GM23338 (cell line): ENCODE data around the gene ERO1A.

Experiments
- CREB1 ChIP-seq: fragments of 250-450 bp; sonication (Bioruptor Pico); IDR thresholded peaks from 2 replicates; pipeline ENCODE4 v1.5.0; 2020; ENCODE audit warnings: low read depth, mild to moderate bottlenecking, moderate library complexity
- CTCF ChIP-seq, 2 experiments: fragments of 200-600 bp in 1 of 2; sonication (generic) in 1 of 2; conservative IDR thresholded peaks; 2 replicates each; pipeline versions ENCODE4 v1.5.1 to v1.6.1; 2016 to 2017; ENCODE audit warnings: antibody characterized with exemption in 2 of 2, low read depth in 2 of 2, mild to moderate bottlenecking in 2 of 2, moderate library complexity in 1 of 2
- EZH2 ChIP-seq: fragments of 200-600 bp; sonication (generic); IDR thresholded peaks from one replicate; pipeline ENCODE4 v1.8.0; 2017; ENCODE audit warnings: antibody characterized with exemption, mild to moderate bottlenecking, low read depth; ENCODE audit not compliant: unreplicated experiment
- EZH2phosphoT487 ChIP-seq: fragments of 200-600 bp; sonication (generic); IDR thresholded peaks from one replicate; pipeline ENCODE4 v1.8.1; 2018; ENCODE audit warnings: antibody characterized with exemption; ENCODE audit not compliant: unreplicated experiment
- JUNB ChIP-seq: IDR thresholded peaks from one replicate; pipeline ENCODE4 v1.6.1; 2016; ENCODE audit warnings: antibody characterized with exemption; ENCODE audit not compliant: unreplicated experiment
- NANOG ChIP-seq: IDR thresholded peaks from 2 replicates; pipeline ENCODE4 v1.6.1; 2016; ENCODE audit warnings: antibody characterized with exemption, borderline replicate concordance
- POLR2AphosphoS5 ChIP-seq: IDR thresholded peaks from 2 replicates; pipeline ENCODE4 v1.6.1; 2016; ENCODE audit warnings: antibody characterized with exemption, low read depth
- STAT1 ChIP-seq: IDR thresholded peaks from one replicate; pipeline ENCODE4 v1.6.1; 2016; ENCODE audit warnings: antibody characterized with exemption; ENCODE audit not compliant: unreplicated experiment
- ZNF331 ChIP-seq: fragments of 250-450 bp; sonication (Bioruptor Pico); IDR thresholded peaks from 2 replicates; pipeline ENCODE4 v1.5.0; 2020; ENCODE audit warnings: low read depth, mild to moderate bottlenecking, moderate library complexity
- TF ChIP-seq, protein P1 (sequence below): IDR thresholded peaks from one replicate; pipeline ENCODE4 v1.6.1; 2018; ENCODE audit warnings: antibody characterized with exemption; ENCODE audit not compliant: unreplicated experiment
- TF ChIP-seq, protein P2 (sequence below): IDR thresholded peaks from 2 replicates; pipeline ENCODE4 v1.6.1; 2016; ENCODE audit warnings: antibody characterized with exemption

- no peak for TF ChIP-seq CTCF (conservative IDR thresholded peaks at IDR 0.05; ENCODE audit: low read depth in 2 of 2)
- no peak for TF ChIP-seq EZH2phosphoT487
- no peak for TF ChIP-seq POLR2AphosphoS5
- TF ChIP-seq CREB1 (CRISPR knock-in tag): no peak
- no peak for TF ChIP-seq ZNF331 (CRISPR knock-in tag)
- no peak for TF ChIP-seq EZH2
- no peak for TF ChIP-seq NANOG
- TF ChIP-seq STAT1: no peak
- TF ChIP-seq, protein P1, sequence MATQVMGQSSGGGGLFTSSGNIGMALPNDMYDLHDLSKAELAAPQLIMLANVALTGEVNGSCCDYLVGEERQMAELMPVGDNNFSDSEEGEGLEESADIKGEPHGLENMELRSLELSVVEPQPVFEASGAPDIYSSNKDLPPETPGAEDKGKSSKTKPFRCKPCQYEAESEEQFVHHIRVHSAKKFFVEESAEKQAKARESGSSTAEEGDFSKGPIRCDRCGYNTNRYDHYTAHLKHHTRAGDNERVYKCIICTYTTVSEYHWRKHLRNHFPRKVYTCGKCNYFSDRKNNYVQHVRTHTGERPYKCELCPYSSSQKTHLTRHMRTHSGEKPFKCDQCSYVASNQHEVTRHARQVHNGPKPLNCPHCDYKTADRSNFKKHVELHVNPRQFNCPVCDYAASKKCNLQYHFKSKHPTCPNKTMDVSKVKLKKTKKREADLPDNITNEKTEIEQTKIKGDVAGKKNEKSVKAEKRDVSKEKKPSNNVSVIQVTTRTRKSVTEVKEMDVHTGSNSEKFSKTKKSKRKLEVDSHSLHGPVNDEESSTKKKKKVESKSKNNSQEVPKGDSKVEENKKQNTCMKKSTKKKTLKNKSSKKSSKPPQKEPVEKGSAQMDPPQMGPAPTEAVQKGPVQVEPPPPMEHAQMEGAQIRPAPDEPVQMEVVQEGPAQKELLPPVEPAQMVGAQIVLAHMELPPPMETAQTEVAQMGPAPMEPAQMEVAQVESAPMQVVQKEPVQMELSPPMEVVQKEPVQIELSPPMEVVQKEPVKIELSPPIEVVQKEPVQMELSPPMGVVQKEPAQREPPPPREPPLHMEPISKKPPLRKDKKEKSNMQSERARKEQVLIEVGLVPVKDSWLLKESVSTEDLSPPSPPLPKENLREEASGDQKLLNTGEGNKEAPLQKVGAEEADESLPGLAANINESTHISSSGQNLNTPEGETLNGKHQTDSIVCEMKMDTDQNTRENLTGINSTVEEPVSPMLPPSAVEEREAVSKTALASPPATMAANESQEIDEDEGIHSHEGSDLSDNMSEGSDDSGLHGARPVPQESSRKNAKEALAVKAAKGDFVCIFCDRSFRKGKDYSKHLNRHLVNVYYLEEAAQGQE: no peak
- TF ChIP-seq JUNB: no peak
- TF ChIP-seq, protein P2, sequence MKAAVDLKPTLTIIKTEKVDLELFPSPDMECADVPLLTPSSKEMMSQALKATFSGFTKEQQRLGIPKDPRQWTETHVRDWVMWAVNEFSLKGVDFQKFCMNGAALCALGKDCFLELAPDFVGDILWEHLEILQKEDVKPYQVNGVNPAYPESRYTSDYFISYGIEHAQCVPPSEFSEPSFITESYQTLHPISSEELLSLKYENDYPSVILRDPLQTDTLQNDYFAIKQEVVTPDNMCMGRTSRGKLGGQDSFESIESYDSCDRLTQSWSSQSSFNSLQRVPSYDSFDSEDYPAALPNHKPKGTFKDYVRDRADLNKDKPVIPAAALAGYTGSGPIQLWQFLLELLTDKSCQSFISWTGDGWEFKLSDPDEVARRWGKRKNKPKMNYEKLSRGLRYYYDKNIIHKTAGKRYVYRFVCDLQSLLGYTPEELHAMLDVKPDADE: no peak
Observed at GRCh38 chr14:52683985-52684520, 11.3 kb downstream of the ERO1A start.
